GM15510 (cell line): ENCODE data around the gene USH1G.

Experiments used
- POLR2A ChIP-seq: IDR thresholded peaks from 3 replicates; pipeline ENCODE4 v1.6.1; 2011; ENCODE audit warnings: borderline replicate concordance; ENCODE audit not compliant: insufficient read length; ENCODE audit errors: extremely low read depth

The USH1G gene

DNA sequence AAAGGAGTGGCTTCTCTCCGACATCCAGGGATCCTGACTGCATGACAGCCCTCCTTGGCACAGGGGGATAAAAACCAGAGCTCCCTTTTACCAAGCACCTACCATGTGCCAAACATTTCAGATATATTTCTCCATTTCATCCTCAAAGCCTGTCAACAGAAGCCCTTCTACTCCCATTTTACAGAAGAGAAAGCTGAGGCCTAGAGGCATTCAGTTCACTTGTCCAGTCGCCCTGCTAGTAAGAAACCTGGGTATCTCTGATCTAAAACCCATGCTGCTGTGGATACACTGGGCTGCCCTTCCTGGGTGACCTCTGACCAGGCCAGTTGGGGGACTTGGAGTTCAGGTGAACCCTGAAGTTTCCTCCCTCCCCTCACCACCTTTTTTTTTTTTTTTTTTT lies 44.4 kb downstream of the USH1G start:
- TF ChIP-seq POLR2A = no peak

DNA sequence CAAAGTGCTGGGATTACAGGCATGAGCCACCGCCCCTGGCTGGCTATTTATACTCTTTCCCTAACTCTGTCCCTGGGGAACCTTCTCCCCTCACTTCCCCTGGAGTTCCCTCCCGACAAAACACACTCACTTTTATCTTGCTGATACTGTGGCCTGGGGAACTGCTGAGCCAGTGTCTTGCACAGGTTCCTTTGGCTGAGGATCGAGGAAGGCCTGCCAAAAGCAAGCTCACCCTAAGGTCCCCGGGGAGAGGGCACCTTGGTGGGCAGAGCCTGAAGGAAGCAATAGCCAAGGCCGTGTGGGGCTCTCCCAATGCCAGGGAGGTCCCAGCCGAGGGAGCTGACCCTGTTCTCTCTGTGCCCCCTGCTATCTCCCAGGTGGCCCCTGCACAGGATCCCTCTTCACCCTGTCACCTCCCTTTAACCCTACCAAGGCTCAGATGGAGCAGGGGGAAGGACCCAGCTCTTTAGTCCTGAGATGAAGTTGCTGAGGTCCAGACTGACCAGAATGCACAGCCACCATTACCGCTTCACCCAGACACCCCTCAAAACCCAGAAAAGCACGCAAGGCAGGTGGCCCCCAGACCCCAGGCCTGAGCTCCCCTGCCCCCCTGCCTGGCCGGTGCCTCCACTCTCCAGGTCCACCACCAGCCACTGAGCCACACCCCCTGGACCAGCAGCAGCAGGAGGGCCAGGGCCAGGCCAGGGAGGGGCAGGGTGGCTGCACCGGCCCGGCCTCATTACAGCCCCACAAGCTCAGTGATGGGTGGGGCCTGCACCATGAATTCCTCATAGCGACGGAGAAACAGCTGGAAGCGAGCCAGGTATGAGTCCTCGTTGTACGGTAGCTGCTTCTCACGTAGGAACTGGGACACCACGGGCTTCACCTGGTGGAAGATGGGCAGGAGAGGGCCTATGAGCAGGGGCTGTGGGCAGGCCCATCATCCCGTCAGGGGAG lies 45.2 kb downstream of the USH1G start:
- TF ChIP-seq POLR2A = no peak

DNA sequence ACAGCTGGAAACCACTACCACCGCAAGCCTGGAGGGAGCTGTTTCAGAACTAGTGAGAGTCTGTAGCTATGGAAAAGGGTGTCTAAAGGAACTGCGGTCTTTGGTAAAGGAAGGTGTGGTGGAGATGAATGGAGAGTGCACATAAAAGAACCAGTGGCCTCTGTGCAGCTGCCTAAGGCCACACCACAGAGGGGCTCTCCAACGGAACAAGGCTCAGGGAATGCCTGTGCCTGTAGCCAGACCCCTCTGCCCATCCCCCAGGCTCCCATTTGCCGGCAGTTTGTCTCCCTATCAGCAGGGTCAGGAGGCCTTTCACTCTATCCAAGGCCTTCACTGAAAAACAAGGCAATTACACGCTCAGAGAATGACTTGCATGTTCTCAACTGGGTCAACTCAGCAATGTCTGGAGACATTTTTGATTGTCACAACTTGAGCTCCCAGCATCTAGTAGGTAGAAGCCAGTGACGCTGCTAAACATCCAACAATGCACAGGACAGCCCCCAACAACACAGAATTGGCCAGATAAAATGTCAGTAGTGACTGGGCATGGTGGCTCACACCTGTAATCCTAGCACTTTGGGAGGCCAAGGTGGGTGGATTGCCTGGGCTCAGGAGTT lies 47.0 kb downstream of the USH1G start:
- TF ChIP-seq POLR2A = no peak

DNA sequence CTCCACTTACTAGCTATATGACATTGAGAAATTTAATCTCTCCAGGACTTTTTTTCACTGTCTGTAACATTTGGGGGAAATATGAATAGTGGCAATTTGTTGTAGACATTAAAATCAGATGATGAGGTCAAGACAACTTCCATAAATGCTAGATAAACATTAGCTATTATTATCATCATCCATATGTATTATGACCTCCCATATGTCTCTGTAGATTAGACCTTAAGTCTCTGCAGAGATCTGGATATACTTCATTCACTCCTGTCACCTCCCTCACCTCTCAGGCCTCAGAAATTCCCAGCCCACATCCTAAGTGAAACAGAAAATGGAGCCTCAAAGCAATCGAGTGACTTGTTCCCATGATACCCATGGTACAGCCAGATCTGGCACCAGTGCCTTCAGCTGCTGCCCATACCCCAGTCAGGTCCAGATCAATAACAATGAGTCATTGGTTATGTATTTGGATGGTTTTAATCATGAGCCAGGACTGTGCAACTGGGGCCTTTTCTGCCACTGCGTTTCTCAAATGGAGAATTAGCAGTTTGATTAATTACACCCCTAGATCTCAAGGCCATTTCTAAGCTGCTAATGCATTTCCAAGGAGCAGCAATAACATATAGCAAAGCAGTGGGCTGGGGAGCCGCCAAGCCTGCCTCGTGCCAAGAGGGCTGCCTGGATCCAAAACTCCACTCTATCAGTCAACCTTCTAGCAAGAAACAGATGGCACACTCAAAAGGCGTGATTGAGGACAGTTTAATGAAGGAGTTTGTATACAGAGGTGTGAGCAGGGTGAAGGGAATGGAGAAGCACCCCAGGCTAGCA lies 47.7 kb downstream of the USH1G start:
- TF ChIP-seq POLR2A = no peak

DNA sequence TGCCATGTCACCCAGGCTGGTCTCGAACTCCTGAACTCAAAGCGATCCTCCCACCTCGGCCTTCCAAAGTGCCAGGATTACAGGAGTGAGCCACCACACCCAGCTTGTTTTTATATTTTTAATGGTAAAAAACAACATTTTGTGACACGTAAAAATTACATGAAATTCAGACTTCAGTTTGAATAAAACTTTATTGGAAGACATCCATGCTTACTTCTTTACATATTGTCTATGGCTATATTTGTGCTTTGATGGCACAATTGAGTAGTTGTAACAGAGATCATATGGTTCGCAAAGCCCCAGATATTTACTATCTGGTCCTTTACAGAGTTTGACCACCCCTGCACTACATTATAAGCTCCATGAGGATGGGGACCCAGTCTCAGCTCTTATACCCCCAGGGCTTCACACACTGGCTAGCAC lies 48.4 kb downstream of the USH1G start:
- TF ChIP-seq POLR2A = no peak

DNA sequence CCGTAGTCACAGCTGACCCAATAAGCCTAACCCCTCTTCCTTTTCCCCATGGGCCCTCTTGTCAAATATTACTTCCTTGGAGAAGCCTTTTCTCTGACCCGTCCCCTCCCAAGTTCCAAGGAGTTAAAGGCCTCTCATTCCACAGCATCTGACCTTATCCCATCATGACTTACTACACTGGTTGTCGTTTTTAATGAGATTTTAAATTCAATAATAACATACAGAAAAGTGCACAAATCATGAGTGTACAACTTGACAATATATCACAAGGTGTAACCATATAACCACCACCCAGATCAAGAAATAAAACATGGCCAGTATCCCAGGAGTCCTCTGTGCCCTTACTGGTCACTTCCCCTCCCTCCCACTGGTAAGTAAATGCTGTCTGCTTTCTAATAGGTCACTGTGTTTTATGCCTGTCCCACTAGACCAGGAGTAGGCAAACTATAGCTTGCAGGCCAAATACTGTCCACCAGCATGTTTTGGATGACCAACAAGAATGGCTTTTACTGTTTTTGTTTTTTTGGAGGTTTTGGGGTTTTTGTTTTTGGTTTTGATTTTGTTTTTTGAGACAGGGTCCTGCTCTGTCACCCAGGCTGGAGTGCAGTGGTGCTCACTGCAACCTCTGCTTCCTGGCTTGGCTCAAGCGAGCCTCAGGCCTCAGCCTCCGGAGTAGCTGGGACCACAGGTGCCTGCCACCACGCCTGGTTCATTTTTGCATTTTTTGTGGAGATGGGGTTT lies 49.0 kb downstream of the USH1G start:
- no peak for TF ChIP-seq POLR2A

DNA sequence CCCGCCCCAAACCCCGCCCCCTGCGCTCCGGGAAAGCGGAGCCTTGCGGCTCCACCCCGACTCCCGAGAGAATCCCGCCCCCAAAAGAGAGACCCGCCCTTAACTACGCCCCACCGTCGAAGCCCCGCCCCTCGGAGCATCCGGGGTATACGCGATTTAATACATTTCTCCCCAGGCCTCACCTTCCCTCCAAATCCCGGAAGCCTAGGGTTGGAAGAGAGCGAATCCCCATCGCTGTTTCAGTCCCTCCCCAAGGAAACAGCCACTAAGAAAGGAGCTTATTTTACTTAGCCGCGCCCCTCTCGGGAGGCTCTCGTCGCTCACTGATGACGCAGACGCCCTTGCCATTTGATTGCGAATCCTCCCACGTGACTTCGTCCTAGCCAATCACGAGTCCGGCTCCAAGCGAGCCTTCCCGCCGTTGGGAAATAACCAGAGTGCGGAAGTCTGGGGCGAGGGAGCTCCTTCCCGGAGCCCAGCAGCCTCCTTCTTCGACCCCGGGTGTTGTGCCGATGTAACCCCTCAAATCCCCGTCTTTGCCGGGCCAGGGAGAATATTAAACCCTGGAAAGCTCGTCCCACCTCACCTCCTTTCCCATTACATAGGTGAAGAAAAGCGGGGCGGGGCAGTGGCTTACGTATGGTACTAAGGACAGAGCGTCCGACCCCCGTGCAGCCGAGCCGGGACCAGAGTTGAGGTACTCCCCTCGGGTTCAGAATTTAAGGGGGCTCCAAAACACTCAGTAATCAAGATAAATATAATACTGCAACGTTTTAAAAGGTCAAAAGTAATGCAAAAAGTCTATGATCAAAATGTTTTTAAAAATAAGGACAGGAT lies 49.8 kb downstream of the USH1G start:
- peak; percentile 95 for TF ChIP-seq POLR2A

DNA sequence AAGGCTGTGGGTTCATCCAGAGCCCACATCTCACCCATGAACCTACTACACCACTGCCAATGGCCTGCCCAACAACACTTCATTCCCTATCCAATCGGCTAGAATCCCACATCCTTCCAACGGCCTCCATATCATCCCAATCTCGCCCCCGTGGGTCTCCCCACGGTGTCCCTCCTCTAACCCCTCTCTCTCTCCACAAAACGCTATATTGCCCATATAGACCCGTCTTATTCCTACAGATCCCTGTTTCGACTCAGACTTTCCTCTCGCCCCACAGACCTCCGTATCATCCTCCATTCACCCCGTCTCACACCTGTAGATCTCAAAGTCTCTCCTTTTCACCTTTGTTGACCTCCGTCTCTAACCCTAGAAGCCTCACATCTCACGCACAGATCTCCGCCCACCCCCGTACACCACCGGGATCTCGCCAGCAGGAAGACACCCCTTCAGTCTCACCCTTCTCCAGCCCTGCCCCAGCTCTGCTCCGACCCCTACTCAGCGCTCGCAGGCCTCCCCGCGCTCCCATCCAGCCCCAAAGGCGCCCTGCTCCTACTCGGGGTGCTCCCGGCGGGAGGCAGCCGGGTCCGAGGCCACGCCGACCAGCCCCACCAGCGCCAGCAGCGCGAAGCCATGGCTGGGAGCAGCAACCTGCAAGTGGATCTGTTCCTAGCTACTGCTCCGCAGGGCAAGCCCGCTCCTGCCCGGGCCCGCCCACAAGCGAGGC lies 50.6 kb downstream of the USH1G start, which contains the start of gene FDXR:
FDXR (minus strand) TSS at position 682 of the 724 bp plus-strand sequence; CDS start at position 632, 50 bp downstream.
- peak; percentile 89 for TF ChIP-seq POLR2A

DNA sequence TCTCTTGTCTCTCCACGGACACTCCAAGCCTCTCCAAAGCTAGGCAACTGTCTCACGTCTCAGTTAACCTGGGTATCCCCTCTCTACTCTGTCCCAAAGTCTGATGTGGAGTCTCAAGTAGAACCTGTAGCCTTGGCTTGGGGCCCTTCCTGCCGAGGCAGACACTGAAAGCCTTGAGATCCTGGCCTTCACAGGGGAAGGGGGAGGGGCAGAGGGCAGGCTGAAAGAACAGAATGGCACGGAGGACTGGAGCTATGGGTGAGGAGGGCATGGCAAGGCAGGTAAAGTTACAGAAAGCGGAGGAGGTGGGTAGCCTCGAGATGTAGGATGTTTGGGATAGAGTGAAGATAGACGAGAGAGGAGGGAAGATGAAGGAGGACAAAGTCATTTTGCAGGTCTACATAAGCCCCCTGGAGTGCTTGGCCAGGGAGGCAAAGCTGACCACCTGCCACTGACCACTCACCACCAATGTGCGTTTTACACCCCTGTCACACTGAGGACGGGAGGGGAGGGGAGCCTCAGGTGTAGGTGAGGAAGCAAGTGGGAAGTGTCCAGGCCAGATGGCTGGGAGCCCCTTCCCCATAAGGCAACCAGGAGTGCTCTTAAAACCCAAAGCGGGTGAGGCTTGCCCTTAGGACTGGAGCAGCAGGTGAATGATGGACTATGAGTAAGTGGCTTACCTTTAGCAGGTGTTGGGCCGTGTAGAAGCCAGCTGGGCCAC lies 51.5 kb downstream of the USH1G start:
- TF ChIP-seq POLR2A = no peak

DNA sequence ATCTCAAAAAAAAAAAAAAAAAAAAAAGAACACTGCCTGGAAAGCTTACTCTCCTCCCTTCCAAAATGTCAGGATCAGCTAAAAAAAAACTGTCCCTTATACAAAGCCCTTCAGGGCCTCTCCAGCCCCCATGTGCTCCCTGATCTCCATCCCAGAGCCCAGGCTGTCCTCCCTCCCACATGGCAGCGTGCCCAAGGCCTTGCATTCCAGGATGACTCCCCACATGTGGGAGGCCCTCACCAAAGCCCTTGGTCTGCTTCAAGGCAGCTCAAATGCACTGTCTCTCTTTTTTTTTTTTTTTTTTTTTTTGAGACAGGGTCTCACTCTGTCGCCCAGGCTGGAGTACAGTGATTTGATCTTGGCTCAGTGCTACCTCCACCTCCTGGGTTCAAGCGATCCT lies 52.5 kb downstream of the USH1G start:
- TF ChIP-seq POLR2A = no peak

DNA sequence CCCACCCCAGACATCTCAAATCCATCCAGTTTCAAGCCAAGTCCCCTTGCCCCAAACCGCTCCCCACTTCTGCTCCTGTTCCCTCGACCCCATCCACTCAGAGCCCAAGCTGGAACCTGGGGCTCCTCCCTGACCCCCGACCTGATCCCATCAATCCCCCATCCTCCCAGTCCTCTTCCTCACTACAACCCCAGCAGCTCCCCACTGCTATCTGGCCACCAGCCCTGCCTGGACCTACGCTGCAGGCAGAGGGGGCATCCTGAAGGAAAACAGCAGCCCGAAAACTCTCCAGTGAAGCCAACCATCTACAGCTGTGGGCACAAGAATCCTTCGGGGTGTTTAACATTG lies 54.2 kb downstream of the USH1G start:
- TF ChIP-seq POLR2A = no peak

DNA sequence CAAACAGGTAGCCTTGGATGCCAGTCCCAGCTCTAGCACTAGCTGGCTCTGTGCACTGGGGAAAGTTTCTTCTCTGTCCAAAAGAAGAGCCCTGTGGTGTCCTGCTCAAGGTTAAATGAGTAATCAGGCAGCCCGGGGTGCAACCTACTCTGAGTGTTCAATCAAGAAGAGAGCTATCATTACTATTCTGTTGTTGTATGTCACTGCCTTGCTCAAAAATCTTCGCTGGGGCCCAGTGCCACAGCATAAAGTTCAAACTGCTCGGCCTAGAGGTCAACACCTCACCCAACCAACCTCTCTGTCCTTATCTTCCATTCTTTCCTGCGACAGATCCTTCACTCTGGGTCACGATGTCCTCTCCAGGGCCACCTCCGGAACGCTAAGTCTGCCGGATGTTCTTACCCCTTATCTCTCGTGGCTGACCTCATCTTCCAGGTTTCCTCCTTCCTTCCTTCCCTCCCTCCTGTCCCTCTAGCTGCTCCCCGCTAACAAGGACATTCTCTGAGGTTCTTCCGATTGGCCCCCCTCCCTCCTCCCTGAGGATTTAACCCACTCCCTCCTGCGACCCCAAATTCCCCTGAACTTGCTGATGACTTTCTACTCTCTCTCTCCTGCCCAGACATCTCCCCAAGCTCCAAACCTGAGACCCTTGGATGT lies 54.7 kb downstream of the USH1G start:
- TF ChIP-seq POLR2A = no peak
